Muscle of leg (tissue), 11 donors: ENCODE data around the gene MBLAC2. TPM values are rescaled to one million over a fixed set of nuclear protein-coding genes. Genes with fewer than 3 reads are reported as not detected.

Experiments used
- DNase-seq: peaks from one replicate; pipeline ENCODE4 v3.0.0; 2013
- H3K27ac ChIP-seq: one replicate; pipeline ENCODE4 v1.5.1; 2013; ENCODE audit warnings: mild to moderate bottlenecking, low read length, control low read depth
- H3K27me3 ChIP-seq: one replicate; pipeline ENCODE4 v1.6.1; 2013; ENCODE audit warnings: low read length; ENCODE audit not compliant: control insufficient read depth, insufficient read depth
- H3K36me3 ChIP-seq: one replicate; pipeline ENCODE4 v1.6.1; 2013; ENCODE audit warnings: low read length; ENCODE audit not compliant: control insufficient read depth, insufficient read depth
- H3K4me1 ChIP-seq: one replicate; pipeline ENCODE4 v1.6.1; 2013; ENCODE audit warnings: low read length; ENCODE audit not compliant: control insufficient read depth, insufficient read depth
- H3K4me3 ChIP-seq: one replicate; pipeline ENCODE4 v1.5.1; 2013; ENCODE audit warnings: low read length, control low read depth
- H3K9me3 ChIP-seq: replicated peaks from 2 replicates; pipeline ENCODE4 v1.6.1; 2013; ENCODE audit warnings: low read depth, low read length; ENCODE audit not compliant: control insufficient read depth
- WGBS: methylation state at CpG from one replicate; pipeline ENCODE4 v1.1.5; 2013; ENCODE audit warnings: missing lambda C conversion rate; ENCODE audit not compliant: insufficient coverage; 5-methylcytosine and 5-hydroxymethylcytosine counted together
- polyA plus RNA-seq, 8 donors: library from polyadenylated mRNA; unstranded; fragments of 120-200 nt; gene quantifications; one replicate each; pipeline versions ENCODE4 v1.2.1 to v1.2.3, GENCODE V29; 2013; ENCODE audit warnings: inconsistent platforms in 1 of 8, low replicate concordance in 1 of 8; ENCODE audit not compliant: insufficient read length in 8 of 8, insufficient read depth in 1 of 8
- total RNA-seq: library from RNA; stranded (reverse); fragments of 120-200 nt; gene quantifications from one replicate; pipeline ENCODE4 v1.2.4, GENCODE V29; 2013

MBLAC2 gene
- total and polyA plus RNA-seq, 9 donors, result 3.1 to 6.4 (median 4.8) TPM

DNA sequence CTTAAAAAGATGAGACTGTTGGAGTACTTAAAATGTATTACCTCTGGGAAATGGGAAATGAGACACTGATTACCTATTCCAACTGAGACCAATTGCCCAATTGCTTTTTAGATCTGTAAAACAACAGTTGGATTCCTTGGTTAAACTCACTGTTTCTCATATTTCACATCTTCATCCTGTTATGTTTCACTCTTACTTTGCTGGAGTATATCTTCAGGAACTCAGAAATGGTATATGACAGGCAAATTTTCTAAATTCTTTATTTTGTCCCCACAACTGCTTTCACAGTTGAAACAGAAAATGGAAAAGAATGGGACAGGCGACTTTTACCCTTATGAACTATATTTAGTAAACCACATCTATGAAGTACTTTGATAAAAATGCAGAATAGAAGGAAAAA is 56.4 kb downstream of the MBLAC2 start:
- H3K27ac ChIP-seq, result no peak overlapping the region
- no peak overlapping the region for H3K4me3 ChIP-seq
- no peaks in the 10 kb centered on the region for H3K27me3 ChIP-seq
- no peaks in the 10 kb centered on the region for H3K36me3 ChIP-seq
- no peaks in the 10 kb centered on the region for H3K4me1 ChIP-seq
- DNase-seq, result no peak
- WGBS, result no CpG with 5 or more reads among the region's 1 CpG
- no peaks in the 10 kb centered on the region for H3K9me3 ChIP-seq

DNA sequence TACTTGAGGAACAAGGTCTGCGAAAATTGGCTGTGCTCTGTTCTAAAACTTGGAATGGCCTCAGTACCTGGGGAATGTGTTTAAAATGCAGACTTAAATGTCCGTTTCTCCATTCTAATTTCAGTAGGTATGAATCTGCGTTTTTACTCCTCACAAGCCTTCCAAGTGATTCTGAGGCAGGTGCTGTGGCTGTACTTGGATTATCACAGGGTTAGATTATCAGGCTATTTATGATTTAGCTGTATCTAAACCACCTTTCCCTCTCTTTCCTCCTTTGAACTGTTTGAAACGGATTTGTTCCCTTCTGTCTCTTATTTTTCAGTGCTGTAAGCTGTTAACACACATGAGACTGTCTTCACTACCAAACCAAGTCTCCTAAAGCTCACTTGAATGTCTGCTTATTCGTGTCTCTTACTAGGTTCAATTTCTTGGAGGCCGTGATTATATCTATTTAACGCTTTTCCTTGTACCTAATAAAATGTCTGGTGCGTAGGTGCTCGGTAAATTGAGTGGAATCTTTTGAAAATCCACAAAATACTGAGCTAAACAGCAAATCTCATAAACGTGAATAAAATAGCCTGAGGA is 64.3 kb downstream of the MBLAC2 start:
- WGBS, result no CpG with 5 or more reads among the region's 10 CpGs
- no peaks in the 10 kb centered on the region for H3K9me3 ChIP-seq
- no peak for DNase-seq
- no peaks in the 10 kb centered on the region for H3K27me3 ChIP-seq
- H3K4me1 ChIP-seq, result peaks cover 3% of the 10 kb centered on the region
- H3K4me3 ChIP-seq, result peak overlapping the region; percentile 77
- peak overlapping the region; percentile 99 for H3K27ac ChIP-seq
- H3K36me3 ChIP-seq, result no peaks in the 10 kb centered on the region

DNA sequence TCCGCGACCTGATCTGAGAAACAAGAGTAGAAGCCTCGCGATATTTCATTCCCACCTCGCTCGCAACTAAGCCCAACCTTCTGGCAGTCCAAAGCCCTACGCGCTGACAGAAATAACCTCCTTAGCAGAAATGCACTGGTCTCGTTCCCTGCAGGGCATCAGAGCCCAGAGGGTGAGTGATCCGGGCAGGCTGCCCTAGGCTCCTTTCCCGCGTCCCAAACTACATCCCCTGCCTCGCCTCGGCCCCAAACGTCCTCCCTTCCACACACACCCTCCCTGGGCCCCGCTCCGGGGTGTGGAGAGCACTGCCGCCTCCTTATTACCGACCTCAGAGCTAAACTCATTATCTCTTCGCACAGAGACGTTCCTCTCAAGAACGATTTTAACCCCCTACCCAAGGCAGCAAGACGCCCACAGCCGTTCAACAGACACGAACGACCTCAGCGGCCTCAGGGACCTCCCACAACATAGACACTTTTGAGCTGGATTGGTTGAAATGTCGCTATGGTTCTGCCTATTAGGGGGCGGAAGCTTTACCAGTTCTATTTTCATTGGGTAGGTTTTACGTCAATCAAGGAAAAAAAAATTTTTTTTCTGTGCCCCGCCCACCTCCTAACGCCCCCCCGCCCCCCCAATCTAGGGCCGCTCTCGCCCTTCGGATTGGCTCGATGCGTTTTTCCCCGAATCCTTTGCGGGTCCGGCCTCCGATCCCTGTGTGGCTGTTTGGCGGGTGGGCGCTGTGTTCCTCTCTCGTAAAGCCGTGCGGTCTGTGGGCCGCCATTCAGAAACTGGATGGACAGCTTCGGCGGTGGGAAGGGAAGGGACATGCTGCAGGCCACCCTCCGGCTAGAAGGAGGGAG is 65.0 kb downstream of the MBLAC2 start, which contains the start of gene CETN3:
TSS of gene CETN3 (minus strand) at position 439 of the 860 bp plus-strand sequence. CDS start at position 344, 95 bp downstream.
- H3K9me3 ChIP-seq, result no peaks in the 10 kb centered on the region
- peak; percentile 99 for DNase-seq
- peak within 1 kb of the TSS; percentile 100 for H3K27ac ChIP-seq
- WGBS, result 1% methylated on average over 31 of the region's 51 CpGs
- peaks cover 3% of the 10 kb centered on the region for H3K4me1 ChIP-seq
- no peaks in the 10 kb centered on the region for H3K36me3 ChIP-seq
- H3K27me3 ChIP-seq, result no peaks in the 10 kb centered on the region
- peak within 1 kb of the TSS; percentile 96 for H3K4me3 ChIP-seq

DNA sequence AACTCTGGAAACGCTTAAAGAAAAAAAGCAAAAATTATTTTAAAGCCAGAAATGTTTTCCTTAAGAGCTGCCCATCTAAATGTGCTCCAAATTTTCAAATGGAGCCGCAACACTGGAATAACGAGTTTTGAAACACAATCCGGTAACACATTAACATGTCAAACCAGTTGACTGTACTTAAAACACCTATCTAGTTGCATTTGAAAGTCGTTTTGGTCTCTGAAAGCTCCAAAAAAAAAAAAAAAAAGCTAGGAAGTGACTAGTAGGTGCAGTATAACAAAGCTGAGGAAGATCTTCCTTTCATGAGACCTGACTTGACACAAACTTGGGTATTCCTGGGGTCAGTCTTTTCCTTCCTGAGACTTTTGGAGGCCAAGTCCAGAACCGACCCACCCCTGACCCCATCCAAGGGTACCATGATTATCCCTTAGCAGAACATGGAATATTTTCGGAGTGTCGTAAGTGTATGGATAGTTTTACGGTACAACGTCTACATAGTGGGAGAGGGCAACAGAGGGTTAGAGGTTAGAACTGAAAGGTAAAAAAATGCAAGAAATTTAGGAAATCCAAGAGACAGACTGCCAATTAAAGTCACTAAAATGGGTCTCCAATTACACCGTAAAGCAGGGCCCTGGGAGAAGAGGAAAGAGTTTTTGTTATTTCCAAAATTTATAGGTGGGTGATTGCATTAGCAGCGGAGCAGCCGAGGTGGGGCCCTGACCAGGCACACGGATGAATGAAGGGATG is 65.8 kb downstream of the MBLAC2 start:
- Histone ChIP-seq H3K27me3 (no peaks in the 10 kb centered on the region), H3K9me3 (no peaks in the 10 kb centered on the region), H3K27ac (peak overlapping the region; percentile 100), H3K36me3 (no peaks in the 10 kb centered on the region), H3K4me3 (peak overlapping the region; percentile 96), H3K4me1 (peaks cover 3% of the 10 kb centered on the region)
- DNase-seq, result no peak
- WGBS, result 0% methylated on average over 7 of the region's 14 CpGs

Other genes with a start within 250 kb of the MBLAC2 start
- 34.5 TPM for gene CETN3, start 65.0 kb downstream of the MBLAC2 start, total RNA-seq
- 10 to 100 TPM; 26.3 to 37.6 (median 32.0) TPM for gene CETN3, start 65.0 kb downstream of the MBLAC2 start, polyA plus RNA-seq
- 1.3 TPM for gene POLR3G, start 93 bp upstream of the MBLAC2 start, total RNA-seq
- 1 to 10 TPM; 1.1 to 3.2 (median 1.6) TPM for gene POLR3G, start 93 bp upstream of the MBLAC2 start, polyA plus RNA-seq
- gene LYSMD3, start 54.8 kb upstream of the MBLAC2 start, total RNA-seq, result 10.9 TPM
- 10 to 100 TPM; 12.0 to 21.7 (median 16.4) TPM for gene LYSMD3, start 54.8 kb upstream of the MBLAC2 start, polyA plus RNA-seq
- 0.80 TPM for gene ADGRV1, start 84.0 kb upstream of the MBLAC2 start, total RNA-seq
- 1 to 10 TPM in 4 of 8 donors, under 1 TPM in 4; 0.49 to 2.5 (median 1.0) TPM for gene ADGRV1, start 84.0 kb upstream of the MBLAC2 start, polyA plus RNA-seq